Measurements from ENCODE around the gene GTF2H3.

GRCh38 chr12:123614531-123614930 is 19.1 kb upstream of the GTF2H3 start:
- no peak for TF ChIP-seq CTCF (conservative IDR thresholded peaks at IDR 0.05 in 1 of 2, IDR thresholded peaks at IDR 0.05 in 1 of 2; ENCODE audit: low read depth in 1 of 2, low read length in 2 of 2)
- no peak for TF ChIP-seq EZH2 (IDR thresholded peaks at IDR 0.05; ENCODE audit: low read length, missing control alignments)

All from fibroblast of lung (primary cell).